H1 (cell line): ENCODE measurements around the gene MFAP3L. TPM values are rescaled to one million over a fixed set of nuclear protein-coding genes. Genes with fewer than 3 reads are reported as not detected.

Experiments used
- CTCF ChIA-PET: fragments of 300-600 bp; sonication (Branson Sonifier 250); formaldehyde crosslinking; loops from one replicate; lab custom pipeline; 2021; ENCODE audit not compliant: partially characterized antibody; lab: Charles Lee
- POLR2A ChIA-PET: fragments of 300-600 bp; sonication (Branson Sonifier 250); formaldehyde crosslinking; loops from one replicate; lab custom pipeline; 2021; ENCODE audit warnings: inconsistent platforms; ENCODE audit not compliant: partially characterized antibody; lab: Charles Lee
- DNase-seq, 2 experiments: peaks; one replicate each; pipeline versions ENCODE4 v3.0.0 to v3.0.0-alpha.2; 2010 to 2022; ENCODE audit warnings: low spot score in 2 of 2, low read depth in 1 of 2, mixed read lengths in 1 of 2
- FAIRE-seq: peaks from 2 replicates; lab custom pipeline; 2011; peaks lifted over from hg19 to GRCh38; lab: Jason Lieb, UNC
- H2AFZ ChIP-seq: 2 replicates; pipeline ENCODE4 v1.8.1; 2012; ENCODE audit warnings: low read length, inconsistent platforms
- H2AK5ac ChIP-seq: 2 replicates; pipeline ENCODE4 v1.6.1; 2013; ENCODE audit warnings: low read depth, low read length
- H2BK120ac ChIP-seq: replicated peaks from 2 replicates; pipeline ENCODE3; 2013; ENCODE audit warnings: low read depth, low read length, inconsistent platforms
- H2BK12ac ChIP-seq: 2 replicates; pipeline ENCODE4 v1.6.1; 2013; ENCODE audit warnings: low read depth, low read length
- H2BK15ac ChIP-seq: 2 replicates; pipeline ENCODE4 v1.6.1; 2013; ENCODE audit warnings: low read length
- H2BK20ac ChIP-seq: 2 replicates; pipeline ENCODE4 v1.6.1; 2013; ENCODE audit warnings: low read length
- H2BK5ac ChIP-seq: 2 replicates; pipeline ENCODE4 v1.6.1; 2013; ENCODE audit warnings: low read depth, low read length
- H3K14ac ChIP-seq: 2 replicates; pipeline ENCODE4 v1.6.1; 2013; ENCODE audit warnings: inconsistent platforms; ENCODE audit not compliant: insufficient read length
- H3K18ac ChIP-seq: 2 replicates; pipeline ENCODE4 v1.6.1; 2013; ENCODE audit warnings: low read length; ENCODE audit errors: extremely low read depth
- H3K23ac ChIP-seq: 2 replicates; pipeline ENCODE4 v1.6.1; 2013; ENCODE audit warnings: inconsistent platforms; ENCODE audit not compliant: insufficient read length
- H3K23me2 ChIP-seq: 2 replicates; pipeline ENCODE4 v1.6.1; 2013; ENCODE audit warnings: low read depth, low read length
- H3K27ac ChIP-seq: 2 replicates; pipeline ENCODE4 v1.6.1; 2011; ENCODE audit warnings: low read depth, low read length, inconsistent platforms
- H3K27me3 ChIP-seq, 4 experiments: replicated peaks in 1 of 4; 1 replicate in 1 of 4; 2 replicates in 3 of 4; pipeline versions ENCODE4 v1.6.1 to v1.8.1; 2011 to 2013; ENCODE audit warnings: low read length in 3 of 4, mild to moderate bottlenecking in 3 of 4, inconsistent platforms in 2 of 4, mixed read lengths in 2 of 4, moderate library complexity in 1 of 4; ENCODE audit not compliant: control insufficient read depth in 3 of 4, insufficient read depth in 3 of 4; ENCODE audit errors: extremely low read depth in 1 of 4
- H3K36me3 ChIP-seq, 4 experiments: 2 replicates each; pipeline versions ENCODE4 v1.6.1 to v1.8.1; 2011 to 2013; ENCODE audit warnings: mild to moderate bottlenecking in 4 of 4, low read length in 3 of 4, moderate library complexity in 2 of 4, control low read depth in 1 of 4, inconsistent platforms in 1 of 4; ENCODE audit not compliant: insufficient read depth in 4 of 4, control insufficient read depth in 2 of 4
- H3K4ac ChIP-seq: replicated peaks from 2 replicates; pipeline ENCODE3; 2013; ENCODE audit warnings: low read length, low read depth, mixed read lengths, inconsistent platforms; ENCODE audit not compliant: insufficient read length
- H3K4me1 ChIP-seq, 4 experiments: replicated peaks in 1 of 4; 1 replicate in 1 of 4; 2 replicates in 3 of 4; pipeline versions ENCODE4 v1.6.1 to v1.8.1; 2011 to 2013; ENCODE audit warnings: low read length in 3 of 4, inconsistent platforms in 2 of 4, mixed read lengths in 1 of 4; ENCODE audit not compliant: insufficient read depth in 4 of 4, control insufficient read depth in 3 of 4
- H3K4me2 ChIP-seq, 2 experiments: 2 replicates each; pipeline versions ENCODE4 v1.6.1 to v1.8.1; 2011 to 2013; ENCODE audit warnings: low read depth in 2 of 2, low read length in 2 of 2, control low read depth in 1 of 2, inconsistent platforms in 1 of 2, mild to moderate bottlenecking in 1 of 2; ENCODE audit not compliant: insufficient read depth in 1 of 2
- H3K4me3 ChIP-seq, 4 experiments: fragments of 200-600, 300-600 bp in 1 of 4; sonication (generic), shearing (Covaris generic), sonication (Bioruptor Twin) in 1 of 4; 2 replicates each; pipeline versions ENCODE4 v1.5.1 to v1.8.1; 2011 to 2016; ENCODE audit warnings: low read length in 4 of 4, low read depth in 3 of 4, control low read depth in 2 of 4, inconsistent platforms in 2 of 4, mild to moderate bottlenecking in 2 of 4, mixed read lengths in 1 of 4, moderate library complexity in 1 of 4; ENCODE audit not compliant: insufficient read depth in 2 of 4; ENCODE audit errors: extremely low read depth in 1 of 4
- H3K56ac ChIP-seq: replicated peaks from 2 replicates; pipeline ENCODE3; 2013; ENCODE audit warnings: low read depth, mild to moderate bottlenecking, mixed read lengths, low read length, inconsistent platforms; ENCODE audit not compliant: insufficient read length
- H3K79me1 ChIP-seq: 2 replicates; pipeline ENCODE4 v1.6.1; 2013; ENCODE audit warnings: low read depth, low read length, control low read depth
- H3K79me2 ChIP-seq, 2 experiments: 2 replicates each; pipeline versions ENCODE4 v1.6.1 to v1.8.1; 2012 to 2013; ENCODE audit warnings: low read length in 2 of 2, mild to moderate bottlenecking in 2 of 2, inconsistent platforms in 1 of 2; ENCODE audit not compliant: insufficient read depth in 2 of 2, control insufficient read depth in 1 of 2
- H3K9ac ChIP-seq, 4 experiments: replicated peaks in 1 of 4; 1 replicate in 1 of 4; 2 replicates in 3 of 4; pipeline versions ENCODE4 v1.6.1 to v1.8.1; 2011 to 2013; ENCODE audit warnings: low read depth in 3 of 4, low read length in 3 of 4, control low read depth in 2 of 4, mild to moderate bottlenecking in 2 of 4, moderate library complexity in 2 of 4, inconsistent platforms in 1 of 4; ENCODE audit errors: extremely low read depth in 1 of 4
- H3K9me3 ChIP-seq, 2 experiments: 2 replicates each; pipeline versions ENCODE4 v1.6.1 to v1.8.1; 2012 to 2013; ENCODE audit warnings: mild to moderate bottlenecking in 2 of 2, moderate library complexity in 2 of 2, control low read depth in 1 of 2, inconsistent platforms in 1 of 2, low read depth in 1 of 2, low read length in 1 of 2, mixed read lengths in 1 of 2; ENCODE audit not compliant: insufficient read depth in 2 of 2
- H4K20me1 ChIP-seq, 2 experiments: replicated peaks in 1 of 2; 2 replicates each; pipeline versions ENCODE3 to v1.8.1; 2011 to 2013; ENCODE audit warnings: inconsistent platforms in 2 of 2, low read length in 2 of 2, mild to moderate bottlenecking in 1 of 2; ENCODE audit not compliant: insufficient read depth in 2 of 2, control insufficient read depth in 1 of 2
- H4K5ac ChIP-seq: 2 replicates; pipeline ENCODE4 v1.6.1; 2013; ENCODE audit warnings: low read length, low read depth, mixed read lengths, inconsistent platforms; ENCODE audit not compliant: insufficient read length
- H4K8ac ChIP-seq: 2 replicates; pipeline ENCODE4 v1.8.0; 2013; ENCODE audit warnings: mild to moderate bottlenecking, moderate library complexity, low read length, inconsistent platforms; ENCODE audit not compliant: insufficient read depth; ENCODE audit errors: extremely low read depth
- H4K91ac ChIP-seq: replicated peaks from 2 replicates; pipeline ENCODE3; 2013; ENCODE audit warnings: low read length, mixed read lengths, inconsistent platforms; ENCODE audit not compliant: insufficient read length
- POLR2AphosphoS5 ChIP-seq: IDR thresholded peaks from 2 replicates; pipeline ENCODE4 v1.6.1; 2011; ENCODE audit warnings: low read depth, low read length
- RXRA ChIP-seq: IDR thresholded peaks from 2 replicates; pipeline ENCODE4 v1.6.1; 2011; ENCODE audit warnings: low read depth, mild to moderate bottlenecking, low read length, moderate library complexity; ENCODE audit not compliant: insufficient read depth
- SRF ChIP-seq: IDR thresholded peaks from 2 replicates; pipeline ENCODE4 v1.6.1; 2011; ENCODE audit warnings: mild to moderate bottlenecking, low read depth, low read length, moderate library complexity
- TCF12 ChIP-seq: IDR thresholded peaks from 2 replicates; pipeline ENCODE4 v1.6.1; 2011; ENCODE audit warnings: low read depth, mild to moderate bottlenecking, low read length
- WGBS, 2 experiments: shearing (Covaris generic) in 1 of 2; methylation state at CpG; one replicate each; pipeline versions ENCODE4 v1.1.6 to v1.1.7; 2013 to 2015; ENCODE audit warnings: low lambda C conversion rate in 2 of 2, mixed read lengths in 2 of 2, inconsistent platforms in 1 of 2, low coverage in 1 of 2, missing lambda C conversion rate in 1 of 2; ENCODE audit not compliant: insufficient replicate concordance in 2 of 2, insufficient coverage in 1 of 2, insufficient read length in 1 of 2; ENCODE audit errors: extremely low coverage in 1 of 2, missing lambda C conversion rate in 1 of 2; 5-methylcytosine and 5-hydroxymethylcytosine counted together
- polyA plus RNA-seq, 7 experiments: library from polyadenylated mRNA; depleted of rRNA in 3 of 7; stranded (reverse) in 5 of 7; unstranded in 2 of 7; fragments of >200 nt in 5 of 7; fragments of 200-250 nt in 2 of 7; gene quantifications; 1 replicate in 5 of 7; 2 replicates in 1 of 7; 4 replicates in 1 of 7; pipeline versions ENCODE4 v1.2.1 to v1.2.3, GENCODE V29; 2011 to 2013; ENCODE audit warnings: missing spikeins in 2 of 7, mixed read lengths in 2 of 7
- total RNA-seq: library from RNA; stranded (reverse); fragmentation: NEBNext Ultra II Directional; extraction: Animal tissue kit (Norgen Biotek cat#: 25700); gene quantifications from 2 replicates; pipeline ENCODE4 v1.2.1, GENCODE V29; 2021

The MFAP3L gene
- total and polyA plus RNA-seq, 2 of the 8 experiments (the other 6 are each of a cell fraction or from before 2014, with no cell fraction given): 7.0 to 9.8 TPM

- H2BK20ac ChIP-seq: no peak overlapping the region
- no peak overlapping the region for H3K56ac ChIP-seq
- no peak overlapping the region for H2AK5ac ChIP-seq
- no peak overlapping the region for H2BK120ac ChIP-seq
- no peak overlapping the region for H2BK12ac ChIP-seq
- no peak overlapping the region for H2BK15ac ChIP-seq
- no peak for FAIRE-seq
- no peaks in the 10 kb centered on the region for H3K23me2 ChIP-seq
- no peak overlapping the region for H3K18ac ChIP-seq
- H4K20me1 ChIP-seq: no peaks in the 10 kb centered on the region
- no peak overlapping the region for H3K4me2 ChIP-seq
- no peaks in the 10 kb centered on the region for H3K79me2 ChIP-seq
- H3K4me1 ChIP-seq: peaks cover 0 to 6% (median 0%) of the 10 kb centered on the region in 4 experiments; a peak in 1 of 7 replicates
- H4K8ac ChIP-seq: no peak overlapping the region
- no peak overlapping the region for H3K9ac ChIP-seq
- no peak overlapping the region for H2BK5ac ChIP-seq
- 77% methylated on average over 3 of the region's 3 CpGs; no CpG with 5 or more reads in 1 of the 2 experiments for WGBS, 2 experiments
- no peaks in the 10 kb centered on the region for H3K79me1 ChIP-seq
- DNase-seq: no peak
- no peak overlapping the region for H4K91ac ChIP-seq
- H3K27ac ChIP-seq: no peak overlapping the region
- H3K9me3 ChIP-seq: no peaks in the 10 kb centered on the region
- no peaks in the 10 kb centered on the region for H3K27me3 ChIP-seq
- H3K36me3 ChIP-seq: no peaks in the 10 kb centered on the region
- no peak overlapping the region for H3K14ac ChIP-seq
- H3K4ac ChIP-seq: no peak overlapping the region
- ChIA-PET POLR2A (interaction anchor here (0.7 to 1.4 kb wide), 2 partner anchors 43 to 78 kb away, joined by 3 read pairs; no protein-coding TSS in a partner anchor), CTCF (interaction anchor here (1.2 kb wide), 2 partner anchors 18 to 175 kb away, joined by 3 to 4 read pairs; no protein-coding TSS in a partner anchor)
- no peak for TF ChIP-seq RXRA
- no peak for TF ChIP-seq SRF
- TF ChIP-seq POLR2AphosphoS5: no peak
- no peak for TF ChIP-seq TCF12
- no peak overlapping the region for H2AFZ ChIP-seq
- no peak overlapping the region for H4K5ac ChIP-seq
- no peak overlapping the region for H3K4me3 ChIP-seq
- H3K23ac ChIP-seq: no peak overlapping the region
Observed at GRCh38 chr4:169984173-169984572, 42.0 kb downstream of the MFAP3L start.
